K562 (cell line): ENCODE results near the gene DIRAS2. TPM values are rescaled to one million over a fixed set of nuclear protein-coding genes. Genes with fewer than 3 reads are reported as not detected.
A peak's percentile ranks its signal among the peaks of the same experiment; 100 is the strongest.

Source experiments
- ATAC-seq: fragments of 200-7000 bp; cut with Tn5 transposase; 3 replicates; pipeline ENCODE4 v1.9.1; 2020; ENCODE audit warnings: moderate library complexity
- BruUV-seq: library from RNA; stranded (reverse); fragments of 400-500 nt; replicated peaks from 2 replicates; lab custom pipeline; 2021; lab: Mats Ljungman, UMichigan
- CTCF ChIA-PET: fragments of 300-600 bp; formaldehyde crosslinking; extraction: SDS; loops from one replicate; lab custom pipeline; 2021; ENCODE audit warnings: low intra/inter-chr PET ratio; lab: Yijun Ruan, JAX
- POLR2A ChIA-PET: fragments of 300-600, 350-650 bp; sonication (Branson Sonifier 250); formaldehyde crosslinking; extraction: SDS; loops from one replicate; lab custom pipeline; 2021; ENCODE audit warnings: antibody characterized with exemption, inconsistent platforms; lab: Yijun Ruan, JAX
- DNase-seq, 4 experiments: peaks; one replicate each; pipeline versions ENCODE4 v3.0.0 to v3.0.0-alpha.2; 2011 to 2018; ENCODE audit warnings: low spot score in 3 of 4, mixed read lengths in 3 of 4; ENCODE audit errors: extremely low read depth in 1 of 4
- FAIRE-seq: peaks from 2 replicates; lab custom pipeline; 2011; peaks lifted over from hg19 to GRCh38; lab: Jason Lieb, UNC
- H2AFZ ChIP-seq: 2 replicates; pipeline ENCODE4 v1.6.0; 2011; ENCODE audit warnings: low read depth, low read length, control low read depth, inconsistent platforms
- H3K27ac ChIP-seq: fragments of 200-600 bp; 3 replicates; pipeline ENCODE4 v1.8.0; 2011; ENCODE audit warnings: low read depth, mild to moderate bottlenecking, control low read depth, inconsistent platforms, low read length, moderate library complexity, mixed read lengths; ENCODE audit errors: extremely low read depth
- H3K27me3 ChIP-seq, 2 experiments: fragments of 300-600 bp in 1 of 2; 2 replicates in 1 of 2; 3 replicates in 1 of 2; pipeline versions ENCODE4 v1.6.0 to v1.8.0; 2011; ENCODE audit warnings: inconsistent platforms in 2 of 2, low read length in 2 of 2, mild to moderate bottlenecking in 1 of 2, mixed read lengths in 1 of 2, moderate library complexity in 1 of 2; ENCODE audit not compliant: control insufficient read depth in 2 of 2, insufficient read depth in 2 of 2
- H3K36me3 ChIP-seq: fragments of 300-600 bp; 3 replicates; pipeline ENCODE4 v1.8.0; 2011; ENCODE audit warnings: mild to moderate bottlenecking, low read length, inconsistent platforms; ENCODE audit not compliant: control insufficient read depth, insufficient read depth
- H3K4me1 ChIP-seq, 2 experiments: fragments of 200-600 bp in 1 of 2; replicated peaks in 1 of 2; 2 replicates in 1 of 2; 3 replicates in 1 of 2; pipeline versions ENCODE4 v1.5.1 to v1.8.0; 2011; ENCODE audit warnings: inconsistent platforms in 2 of 2, low read length in 2 of 2, mild to moderate bottlenecking in 1 of 2, mixed read lengths in 1 of 2, moderate library complexity in 1 of 2; ENCODE audit not compliant: control insufficient read depth in 2 of 2, insufficient read depth in 2 of 2
- H3K4me2 ChIP-seq: 2 replicates; pipeline ENCODE4 v1.6.1; 2011; ENCODE audit warnings: low read length, control low read depth, inconsistent platforms, mixed read lengths; ENCODE audit not compliant: insufficient read depth
- H3K4me3 ChIP-seq: fragments of 200-600 bp; sonication (generic), shearing (Covaris generic); 2 replicates; pipeline ENCODE4 v1.5.1; 2016; ENCODE audit warnings: control low read depth, inconsistent platforms
- H3K79me2 ChIP-seq: fragments of 200-600 bp; 3 replicates; pipeline ENCODE4 v1.8.0; 2011; ENCODE audit warnings: low read length, inconsistent platforms; ENCODE audit not compliant: control insufficient read depth, insufficient read depth
- H3K9ac ChIP-seq, 2 experiments: 2 replicates each; pipeline versions ENCODE4 v1.6.0 to v1.6.1; 2011; ENCODE audit warnings: low read depth in 2 of 2, low read length in 2 of 2, control low read depth in 1 of 2, inconsistent platforms in 1 of 2, mild to moderate bottlenecking in 1 of 2, mixed read lengths in 1 of 2; ENCODE audit not compliant: insufficient read depth in 1 of 2
- H3K9me1 ChIP-seq: one replicate; pipeline ENCODE4 v1.6.0; 2011; ENCODE audit warnings: inconsistent platforms, mild to moderate bottlenecking, low read length, moderate library complexity; ENCODE audit not compliant: control insufficient read depth, insufficient read depth
- H3K9me3 ChIP-seq: replicated peaks from 2 replicates; pipeline ENCODE4 v1.5.1; 2011; ENCODE audit warnings: low read depth, low read length, inconsistent platforms; ENCODE audit not compliant: control insufficient read depth, insufficient read depth
- H4K20me1 ChIP-seq: replicated peaks from 2 replicates; pipeline ENCODE4 v1.6.1; 2011; ENCODE audit warnings: low read length, inconsistent platforms, mixed read lengths; ENCODE audit not compliant: control insufficient read depth, insufficient read depth
- C11orf30 ChIP-seq: fragments of 450-650 bp; IDR thresholded peaks from 2 replicates; pipeline ENCODE4 v1.6.1; 2016; ENCODE audit warnings: low read depth, mild to moderate bottlenecking
- CEBPG ChIP-seq, 3 experiments: fragments of 200-800 bp in 1 of 3; sonication (Bioruptor generic) in 1 of 3; sonication (generic) in 1 of 3; formaldehyde crosslinking in 1 of 3; IDR thresholded peaks in 2 of 3; conservative IDR thresholded peaks in 1 of 3; 2 replicates each; pipeline versions ENCODE4 v1.6.1 to v1.8.0; 2016 to 2022; ENCODE audit warnings: missing compliant biosample characterization in 2 of 3, missing genetic modification characterization in 2 of 3, mild to moderate bottlenecking in 1 of 3, missing genetic modification reagents in 1 of 3
- MAFF ChIP-seq: IDR thresholded peaks from 2 replicates; pipeline ENCODE4 v1.6.1; 2012; ENCODE audit warnings: low read length, improper control_type of control experiment
- MAFG ChIP-seq: fragments of 450-650 bp; conservative IDR thresholded peaks from 2 replicates; pipeline ENCODE4 v1.6.1; 2016; ENCODE audit warnings: missing genetic modification characterization, missing compliant biosample characterization
- MAFK ChIP-seq: IDR thresholded peaks from 2 replicates; pipeline ENCODE4 v1.6.1; 2011; ENCODE audit warnings: low read length, improper control_type of control experiment
- RBM15 ChIP-seq: fragments of 200-400 bp; formaldehyde crosslinking; IDR thresholded peaks from 2 replicates; pipeline ENCODE4 v1.6.1; 2018; ENCODE audit warnings: mild to moderate bottlenecking, low read length, moderate library complexity; ENCODE audit not compliant: insufficient read depth
- SNAPC5 ChIP-seq: fragments of 250-450 bp; sonication (Bioruptor Pico); IDR thresholded peaks from 2 replicates; pipeline ENCODE4 v1.8.0; 2021; ENCODE audit warnings: moderate library complexity, mild to moderate bottlenecking, inconsistent platforms
- ZNF316 ChIP-seq: fragments of 450-650 bp; IDR thresholded peaks from 2 replicates; pipeline ENCODE4 v1.6.1; 2016
- ZNF76 ChIP-seq: fragments of 250-450 bp; sonication (Bioruptor Pico); IDR thresholded peaks from 2 replicates; pipeline ENCODE4 v1.4.0; 2020; ENCODE audit warnings: mild to moderate bottlenecking, moderate library complexity, borderline replicate concordance
- WGBS: fragments of 100-300 bp; shearing (Covaris generic); methylation state at CpG from one replicate; pipeline ENCODE4 v1.1.6; 2016; ENCODE audit warnings: low coverage, mixed read lengths; ENCODE audit not compliant: insufficient coverage; ENCODE audit errors: missing lambda C conversion rate; 5-methylcytosine and 5-hydroxymethylcytosine counted together
- in situ Hi-C: fragments of 300-500 bp; cut with MboI; formaldehyde crosslinking; loops from 4 replicates; pipeline ENCODE4 v1.15.0; 2018; ENCODE audit warnings: inconsistent platforms, mixed read lengths
- intact Hi-C: fragments of 100-400 bp; cut with micrococcal nuclease; formaldehyde crosslinking; loops from 2 replicates; pipeline ENCODE4 v1.14.2; 2022
- polyA plus RNA-seq, 8 experiments: library from polyadenylated mRNA; depleted of rRNA in 4 of 8; stranded (reverse) in 5 of 8; unstranded in 3 of 8; fragments of >200 nt; fragmentation: Nextera tagmentation in 2 of 8; fragmentation: Illumina TruSeq in 1 of 8; extraction: Ambion mirVana in 2 of 8; extraction: Trizol in 1 of 8; gene quantifications; 2 replicates each; pipeline versions ENCODE4 v1.2.1 to v1.2.3, GENCODE V29; 2011 to 2014; ENCODE audit warnings: inconsistent platforms in 1 of 8, missing spikeins in 1 of 8
- total RNA-seq, 7 experiments: library from RNA; depleted of rRNA in 6 of 7; stranded (reverse); fragments of >200 nt in 6 of 7; fragmentation: Illumina TruSeq in 2 of 7; extraction: Trizol in 2 of 7; gene quantifications; 2 replicates each; pipeline versions ENCODE4 v1.2.1 to v1.2.3, GENCODE V29; 2011 to 2021; ENCODE audit warnings: low replicate concordance in 1 of 7

The DIRAS2 gene
- total and polyA plus RNA-seq, 9 of the 15 experiments (the other 6 are each of a cell fraction or from before 2014, with no cell fraction given): not detected

- BruUV-seq: no TSS peak
- Histone ChIP-seq H3K27me3 (no peaks in the 10 kb centered on the region; a peak in 1 of 5 replicates), H4K20me1 (no peaks in the 10 kb centered on the region)
- 0% methylated on average over 6 of the region's 6 CpGs for WGBS
- TF ChIP-seq RBM15: no peak
- peak; percentile 31; the same call in 1 of the 2 replicates for TF ChIP-seq C11orf30
- peak; percentile 74 for TF ChIP-seq MAFG (tag)
- no peak for TF ChIP-seq CEBPG (CRISPR knock-in tag; IDR thresholded peaks at IDR 0.05)
- no peak for TF ChIP-seq CEBPG (tag; conservative IDR thresholded peaks at IDR 0.05 in 1 of 2, IDR thresholded peaks at IDR 0.05 in 1 of 2)
- no peak for TF ChIP-seq SNAPC5
- peak; percentile 69 for TF ChIP-seq MAFF
- peak; percentile 75 for TF ChIP-seq MAFK
- TF ChIP-seq ZNF76: no peak
- peak; percentile 86 for TF ChIP-seq ZNF316
- TF ChIP-seq, all 486 proteins: peak for 5
- POLR2A ChIA-PET: interaction anchor here (0.7 kb wide), 1 partner anchor 336 kb away, joined by 3 read pairs; no protein-coding TSS in a partner anchor
- Histone ChIP-seq H3K27ac (no peak overlapping the region), H3K4me2 (no peak overlapping the region), H2AFZ (no peak overlapping the region), H3K79me2 (no peaks in the 10 kb centered on the region), H3K9ac (no peak overlapping the region), H3K9me3 (no peaks in the 10 kb centered on the region), H3K9me1 (no peaks in the 10 kb centered on the region), H3K4me3 (no peak overlapping the region), H3K36me3 (no peaks in the 10 kb centered on the region), H3K4me1 (no peaks in the 10 kb centered on the region)
- in situ Hi-C loops: no loop called here
- no peak for ATAC-seq
- intact Hi-C loops: no loop called here
- no peak for DNase-seq
- CTCF ChIA-PET: no interaction called here
- FAIRE-seq: no peak
Observed at GRCh38 chr9:90629354-90629753, 13.3 kb downstream of the DIRAS2 start.
